Ureter (tissue), 1 donor: ENCODE results near the gene TRMT61A. TPM values are rescaled to one million over a fixed set of nuclear protein-coding genes. Genes with fewer than 3 reads are reported as not detected.
A peak's percentile ranks its signal among the peaks of the same experiment; 100 is the strongest.
"Not testable (repeated sequence)": the region's sequence is repeated elsewhere in the genome, so short reads cannot be mapped to it uniquely, and the experiment has no call there.

Experiments used
- DNase-seq: peaks from one replicate; pipeline ENCODE4 v3.0.0-alpha.2; 2020; ENCODE audit warnings: low spot score
- total RNA-seq: library from RNA; stranded (reverse); gene quantifications from one replicate; pipeline ENCODE4 v1.2.4, GENCODE V29; 2023
- donor health status: DM: yes; HTN: yes; CAD: no.

TRMT61A gene
- total RNA-seq, 1 donor from 2014 or later = 22.4 TPM

DNA sequence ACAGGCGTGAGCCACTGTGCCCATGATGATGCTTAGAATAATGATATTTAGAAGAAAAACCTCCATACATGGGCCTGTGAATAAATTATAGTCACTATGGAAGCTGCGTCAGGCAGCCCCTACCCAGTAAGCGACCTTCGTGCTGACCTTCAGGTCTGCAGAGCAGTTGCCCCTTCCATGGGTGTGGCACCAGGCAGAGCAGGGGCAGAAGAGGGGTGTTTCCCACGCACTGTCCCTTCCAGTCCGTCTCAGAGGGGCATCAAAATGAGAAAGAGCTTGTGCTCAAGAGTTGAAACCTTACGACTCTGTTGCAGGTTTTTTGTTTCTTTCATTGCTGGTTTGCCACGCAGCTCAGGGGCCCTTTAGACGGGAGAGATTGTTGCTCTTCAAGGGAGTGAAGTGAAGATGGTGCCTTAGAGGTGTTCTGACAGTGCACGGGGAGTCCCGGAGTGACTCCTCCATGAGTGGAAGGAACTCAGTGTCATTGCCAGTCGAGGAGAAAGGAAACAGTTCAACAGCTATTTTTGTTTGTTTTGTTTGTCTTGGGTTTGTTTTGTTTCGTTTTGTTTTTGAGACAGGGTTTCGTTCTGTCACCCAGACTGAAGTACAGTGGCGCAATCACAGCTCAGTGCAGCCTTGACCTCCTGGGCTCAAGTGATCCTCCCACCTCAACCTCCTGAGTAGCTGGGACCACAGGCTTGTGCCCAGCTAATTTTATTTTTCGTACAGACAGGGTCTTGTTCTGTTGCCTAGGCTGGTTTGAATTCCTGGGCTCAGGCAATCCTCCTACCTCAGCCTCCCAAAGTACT, 20.3 kb upstream of the TRMT61A start:
- DNase-seq = no peak

DNA sequence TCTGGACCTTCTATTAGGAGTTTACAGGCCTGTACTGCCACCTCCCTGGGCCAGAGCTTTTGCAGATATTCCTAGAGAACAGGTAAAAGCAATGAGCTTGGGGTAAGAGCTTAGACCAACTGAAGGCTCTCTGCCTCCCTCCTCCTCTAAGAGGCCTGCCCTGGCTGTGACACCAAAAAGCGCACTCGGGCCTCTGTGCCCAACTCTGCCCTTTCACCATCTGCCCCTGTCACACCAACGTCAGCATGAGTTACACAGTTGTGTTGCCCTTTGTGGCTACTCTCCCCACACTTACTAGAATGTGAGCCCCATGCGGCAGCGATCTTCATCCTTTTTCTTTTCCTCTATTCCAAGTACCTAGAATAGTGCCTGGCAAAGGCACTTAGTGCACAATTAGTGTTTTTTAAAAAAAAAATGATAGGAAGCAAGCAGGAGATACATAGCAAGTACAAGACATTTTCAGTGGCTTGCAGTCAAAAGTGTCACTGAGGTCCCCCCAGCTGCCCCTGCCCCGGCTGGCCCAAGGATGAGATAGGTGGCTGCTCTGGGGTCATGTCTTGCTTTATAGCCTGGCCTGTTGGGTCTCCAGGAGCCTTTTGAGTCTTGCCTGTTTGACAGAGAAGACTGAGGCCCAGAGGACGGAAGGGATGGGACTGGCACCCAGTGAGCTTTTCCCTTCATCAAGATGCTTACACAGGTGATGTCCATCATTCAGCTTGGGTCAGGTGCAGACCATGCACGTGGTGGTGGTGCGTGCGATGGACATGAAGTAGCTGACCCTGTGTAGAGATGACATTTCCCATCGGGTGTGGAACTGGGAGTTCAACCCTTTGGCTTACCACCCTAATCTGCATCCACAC, 18.9 kb upstream of the TRMT61A start:
- no peak for DNase-seq

DNA sequence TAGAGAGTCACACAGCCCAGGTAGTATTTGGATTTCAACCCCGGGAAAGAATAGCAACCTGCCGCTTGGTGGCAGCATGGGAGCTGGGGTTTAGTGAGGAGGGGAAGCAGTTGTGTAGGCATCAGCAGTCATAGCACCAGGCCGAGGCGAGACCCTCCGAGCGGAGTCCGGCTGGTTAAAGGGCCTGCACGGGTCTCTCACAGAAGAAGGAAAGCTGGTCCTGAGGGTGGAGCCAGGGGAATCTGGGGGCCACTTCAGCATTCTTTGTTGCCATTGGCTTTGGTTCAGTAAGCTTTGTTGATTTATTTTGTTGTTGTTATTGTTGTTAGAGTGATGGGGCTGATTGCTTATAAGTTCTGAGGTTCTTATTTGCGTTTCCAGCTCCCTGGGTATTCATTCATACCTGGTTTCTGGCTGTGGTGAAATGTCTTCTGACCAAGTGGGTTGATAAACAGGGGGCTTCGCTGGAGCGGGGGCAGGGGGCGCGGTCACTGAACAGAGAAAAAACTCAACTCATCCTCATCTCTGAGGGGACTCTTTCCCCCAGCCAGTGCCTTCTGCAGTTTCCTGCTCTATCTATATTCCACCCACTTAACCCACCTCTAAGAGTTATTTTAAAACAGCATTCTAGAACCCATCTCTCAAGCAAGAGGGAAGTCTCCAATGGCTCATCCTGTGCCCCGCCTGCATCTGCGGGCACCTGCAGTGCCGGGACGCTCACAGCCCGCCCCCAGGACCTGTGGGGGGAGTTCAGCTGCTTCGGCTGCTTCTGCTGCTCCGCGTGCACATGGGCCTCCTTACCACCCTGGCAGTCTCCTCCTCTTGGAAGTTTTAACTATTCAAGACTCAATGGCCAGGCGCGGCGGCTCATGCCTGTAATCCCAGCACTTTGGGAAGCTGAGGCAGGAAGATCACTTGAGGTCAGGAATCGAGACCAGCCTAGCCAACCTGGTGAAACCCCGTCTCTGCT, 18.0 kb upstream of the TRMT61A start:
- peak; percentile 42 for DNase-seq

DNA sequence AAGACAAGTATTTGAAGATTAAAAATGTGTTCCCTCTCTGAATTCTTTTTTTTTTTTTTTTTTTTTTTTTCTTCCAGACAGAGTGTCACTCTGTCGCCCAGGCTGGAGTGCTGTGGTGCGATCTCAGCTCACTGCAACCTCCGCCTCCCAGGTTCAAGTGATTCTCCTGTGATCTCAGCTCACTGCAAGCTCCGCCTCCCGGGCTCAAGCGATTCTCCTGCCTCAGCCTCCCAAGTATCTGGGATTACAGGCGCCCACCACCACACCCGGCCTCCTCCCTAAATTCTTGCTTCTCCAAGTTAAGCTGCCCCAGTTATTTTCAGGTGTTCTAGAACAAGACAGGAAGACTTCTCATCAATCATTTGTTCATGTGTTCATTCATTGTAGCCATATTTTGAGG, 16.8 kb upstream of the TRMT61A start:
- not testable (repeated sequence) for DNase-seq

DNA sequence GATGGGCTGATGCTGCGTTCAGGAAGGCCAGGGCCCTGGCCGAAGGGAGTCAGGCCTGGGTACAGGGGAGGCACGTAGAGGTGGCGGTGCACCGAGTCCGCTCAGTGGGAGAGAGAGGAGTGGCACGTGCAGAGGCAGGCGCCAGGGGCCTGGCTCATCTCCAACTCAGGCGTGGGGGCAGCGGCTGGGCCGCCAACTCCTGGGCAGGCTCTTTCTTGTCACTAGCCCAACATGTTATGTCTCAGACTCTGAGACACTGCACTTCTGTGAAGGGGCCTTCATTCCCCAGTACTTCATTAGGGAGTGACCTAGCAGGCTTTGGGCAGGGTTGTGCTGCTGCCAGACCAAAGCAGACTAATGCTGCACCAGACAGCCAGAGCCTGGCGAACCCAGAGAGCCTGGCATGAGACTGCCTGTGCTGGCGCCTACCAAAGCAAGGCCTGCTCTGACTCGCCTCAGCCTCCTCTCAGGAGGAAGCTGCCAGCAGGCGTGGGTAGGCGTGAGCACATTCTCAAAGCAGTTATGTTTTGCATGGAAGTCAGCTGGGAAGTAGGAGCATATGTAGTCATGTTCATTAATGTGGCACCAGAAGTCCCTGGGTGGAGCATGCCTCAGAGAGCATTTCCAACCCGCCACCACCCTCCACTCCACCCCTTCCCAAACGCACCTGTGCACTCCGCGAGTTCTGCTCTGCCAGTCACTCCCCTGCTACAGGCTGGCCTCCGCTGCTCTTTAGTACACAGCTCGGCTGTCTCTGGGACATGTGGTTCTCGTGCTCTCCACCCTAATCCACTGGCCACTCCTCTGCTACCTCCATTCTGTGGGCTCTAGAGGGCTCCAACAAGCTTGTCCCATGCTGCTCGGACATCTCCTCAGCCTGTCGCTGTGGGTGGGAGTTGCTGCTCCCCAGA, 16.0 kb upstream of the TRMT61A start:
- peak; percentile 87 for DNase-seq

DNA sequence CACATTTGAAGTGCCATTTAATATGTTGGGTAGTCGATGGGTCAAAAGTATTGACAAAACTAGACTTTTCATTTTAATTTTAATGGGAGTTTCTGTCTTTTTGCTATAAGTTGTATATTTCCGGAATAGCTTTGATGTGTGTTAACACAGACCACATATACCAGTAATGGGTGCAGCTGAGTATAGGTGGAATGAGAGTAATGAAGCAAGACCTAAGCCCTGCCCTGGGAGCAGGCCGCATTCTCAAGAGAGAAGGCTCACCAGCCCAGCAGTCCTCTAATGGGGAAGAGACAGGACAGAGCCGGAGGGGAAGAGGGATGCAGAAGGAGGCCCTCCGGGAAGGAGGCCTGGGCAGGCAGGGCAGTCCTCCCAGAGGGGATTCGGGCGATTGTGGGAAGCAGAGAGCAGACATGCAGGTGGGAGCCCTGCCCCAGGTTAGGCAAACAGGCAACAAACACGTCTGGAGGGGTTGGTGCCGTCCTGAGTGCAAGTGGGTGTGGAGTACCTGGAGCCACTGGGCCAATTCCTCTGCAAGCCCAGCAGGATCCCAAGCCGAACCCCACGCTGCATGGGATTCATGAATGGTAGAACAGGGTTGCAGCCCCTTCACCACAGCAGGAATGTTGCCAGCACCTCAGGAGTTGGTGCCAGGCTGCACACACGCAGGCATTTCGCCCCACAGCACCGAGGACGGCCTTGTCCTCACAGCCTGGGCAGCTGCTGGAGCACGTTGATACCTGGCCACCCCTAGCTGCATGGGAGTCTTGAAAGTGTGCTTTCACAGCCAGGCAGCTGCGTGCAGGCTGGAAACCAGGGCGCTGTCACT, 14.2 kb upstream of the TRMT61A start:
- no peak for DNase-seq

DNA sequence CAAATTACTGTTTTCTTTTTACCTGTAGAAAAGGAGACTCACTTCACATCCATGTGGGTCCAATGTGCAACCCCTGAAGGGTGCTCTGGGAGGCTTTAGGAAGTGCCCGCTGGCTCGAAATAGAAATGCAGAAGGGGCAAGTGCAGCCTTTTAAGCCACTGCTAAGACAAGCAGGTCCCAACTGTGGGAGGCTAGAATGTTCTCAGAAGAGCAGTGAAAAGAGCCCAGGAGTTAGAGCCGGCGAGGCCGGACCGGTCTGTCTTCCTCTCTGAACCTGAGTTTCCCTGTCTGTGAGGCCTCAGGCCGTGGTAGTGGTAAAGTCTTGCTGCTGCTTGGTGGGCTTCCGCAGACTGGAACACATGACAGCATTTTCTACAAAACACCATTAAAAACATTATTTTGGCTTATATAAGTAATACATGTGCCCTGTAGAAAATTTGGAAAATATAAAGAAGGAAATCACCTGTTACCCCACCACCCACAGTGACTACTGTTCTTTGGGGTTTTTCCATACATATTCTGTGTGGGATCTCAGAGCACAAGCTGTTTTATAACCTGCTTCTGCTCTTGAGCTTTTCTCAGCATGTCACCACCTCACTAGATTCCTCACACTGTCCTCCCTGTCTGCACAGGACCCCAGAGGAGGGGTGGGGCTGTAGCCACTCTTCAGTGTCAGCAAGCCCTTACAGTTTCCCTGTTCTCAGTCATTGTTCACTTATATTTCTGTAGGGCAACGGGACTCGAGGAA, 12.4 kb upstream of the TRMT61A start:
- no peak for DNase-seq

DNA sequence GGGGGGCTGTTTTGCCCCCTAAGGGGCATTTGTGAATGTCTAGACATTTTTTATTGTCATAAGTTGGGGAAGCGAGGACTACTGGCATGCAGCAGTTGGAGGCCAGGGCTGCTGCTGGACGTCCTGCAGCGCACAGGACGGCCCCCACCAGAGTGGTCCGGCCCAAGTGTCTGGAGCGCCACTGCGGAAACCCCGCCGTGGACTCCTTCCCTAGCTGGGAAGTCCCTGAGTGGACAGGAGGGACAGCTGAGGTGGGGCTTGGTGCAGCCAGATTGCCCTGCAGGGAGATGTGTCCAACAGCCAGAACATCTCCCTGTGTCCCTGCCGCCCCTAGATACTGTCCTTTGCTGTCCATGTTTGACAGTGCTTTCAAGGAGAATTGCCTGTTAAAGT, 11.8 kb upstream of the TRMT61A start:
- DNase-seq = no peak

DNA sequence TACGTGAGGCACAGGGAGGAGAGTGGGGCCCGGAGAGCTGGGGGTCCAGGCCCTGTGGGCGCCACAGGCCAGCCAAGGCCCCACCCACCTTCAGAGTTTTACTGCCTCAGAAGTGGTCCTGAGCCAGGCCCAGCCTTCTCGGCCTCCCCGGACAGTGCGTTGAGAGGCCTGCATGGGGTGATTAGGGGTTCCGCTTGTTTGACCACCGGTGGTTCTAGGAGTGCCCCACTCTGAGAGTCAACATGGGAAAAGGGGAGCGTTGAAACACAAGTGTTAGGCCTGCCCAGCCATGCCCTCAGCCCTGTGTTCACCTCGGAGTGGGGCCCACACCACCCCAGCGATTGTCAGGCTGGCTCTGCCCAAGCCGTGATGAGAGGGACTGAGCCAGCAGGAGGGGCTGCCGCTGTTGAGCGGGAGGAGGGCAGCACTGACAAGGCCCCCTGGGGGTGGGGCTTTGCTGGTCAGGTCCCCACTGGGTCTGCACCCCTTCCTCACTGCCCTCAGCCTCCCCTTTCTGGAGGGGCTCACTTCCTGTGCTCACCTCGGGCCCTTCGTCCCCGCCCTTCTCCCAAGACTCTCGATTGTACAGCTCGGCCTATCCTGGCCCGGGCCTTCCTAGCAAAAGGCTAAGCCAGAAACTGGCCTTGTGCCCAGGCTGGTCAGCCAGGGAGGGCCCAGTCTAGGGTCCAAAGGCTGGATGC, 11.1 kb upstream of the TRMT61A start:
- no peak for DNase-seq

DNA sequence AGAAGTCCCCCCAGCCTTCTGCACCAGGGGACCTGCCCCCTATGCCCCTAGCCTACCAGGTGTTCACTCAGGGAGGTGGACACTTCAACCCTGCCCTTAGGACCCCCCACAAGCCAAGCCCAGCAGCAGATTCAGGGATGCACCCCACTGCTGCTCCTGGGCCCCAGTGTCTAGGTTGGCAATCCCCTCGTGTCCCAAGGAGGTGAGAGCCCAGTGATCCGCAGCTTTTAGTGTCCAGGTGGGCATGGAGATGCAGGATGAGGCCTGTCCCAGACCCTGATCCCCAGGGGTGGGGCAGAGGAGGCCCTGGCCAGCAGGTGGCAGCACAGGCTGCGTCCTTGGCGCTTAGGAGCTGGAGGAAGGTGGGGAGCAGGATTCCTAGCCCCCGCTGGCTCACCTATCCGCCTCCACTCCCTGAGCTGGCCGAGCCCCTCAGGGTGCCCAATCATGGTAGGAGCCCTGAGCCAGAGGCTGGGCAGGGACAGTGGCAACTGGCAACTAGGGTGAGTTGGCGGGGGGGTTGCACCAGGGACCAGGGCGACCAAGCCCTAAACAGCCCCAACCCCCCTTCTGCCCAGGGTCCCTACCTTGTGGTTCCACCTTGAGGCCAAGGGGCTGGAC, 10.5 kb upstream of the TRMT61A start:
- no peak for DNase-seq

DNA sequence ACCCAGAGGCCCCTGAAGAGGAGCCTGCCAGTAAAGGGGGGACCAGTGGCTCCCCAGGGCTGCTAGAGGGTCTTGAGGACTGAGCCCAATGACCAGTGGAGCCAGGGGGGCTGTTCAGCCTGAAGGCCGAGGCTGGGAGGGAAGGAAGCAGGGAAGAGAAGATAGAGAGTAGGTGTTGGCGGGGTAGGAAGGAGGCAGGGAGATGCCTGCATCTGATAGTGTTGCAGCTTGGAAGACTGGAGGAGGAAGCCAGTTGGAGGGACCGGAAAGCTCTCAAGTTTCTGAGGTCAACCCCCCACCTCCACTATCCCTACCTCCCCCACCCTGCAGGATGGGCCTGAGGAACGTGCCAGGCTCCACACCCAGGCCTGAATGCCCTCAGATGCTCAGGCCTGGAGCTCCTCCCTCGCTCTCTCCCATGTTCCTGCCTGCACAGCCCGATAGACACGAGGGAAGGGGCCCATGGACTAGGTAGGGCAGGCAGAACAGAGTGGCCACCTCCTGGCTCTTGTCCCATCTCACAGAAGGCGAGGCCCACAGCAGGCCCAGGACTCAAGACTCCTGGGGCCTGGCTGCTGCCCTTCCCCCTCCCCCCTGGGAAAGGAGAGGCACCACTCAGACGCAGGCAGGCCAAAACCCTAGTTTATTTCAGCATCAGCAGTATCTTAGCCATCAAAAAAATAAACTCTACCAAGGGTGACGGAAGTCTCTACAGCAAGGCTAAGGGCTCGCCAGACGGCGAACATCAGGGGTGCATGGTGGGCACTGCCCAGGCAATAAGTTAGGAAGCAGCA, 9.8 kb upstream of the TRMT61A start:
- no peak for DNase-seq

DNA sequence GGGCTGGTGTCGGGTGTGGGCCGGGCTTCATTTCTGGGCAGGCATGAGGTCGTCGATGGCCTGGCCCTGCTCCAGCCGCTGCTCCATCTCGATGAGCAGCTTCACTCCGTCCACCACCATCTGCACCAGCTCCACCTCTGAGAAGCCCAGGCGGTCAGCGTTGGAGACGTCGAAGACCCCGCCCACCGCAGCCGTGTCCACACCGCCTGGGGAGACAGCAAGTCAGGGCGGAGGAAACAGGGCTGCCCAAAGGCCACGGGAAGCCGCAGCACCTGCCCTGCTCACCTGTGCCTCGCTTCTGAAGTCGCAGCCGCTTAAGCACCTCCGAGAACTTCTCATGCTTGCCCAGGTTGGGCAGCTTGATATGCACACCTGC, 9.2 kb upstream of the TRMT61A start:
- no peak for DNase-seq

DNA sequence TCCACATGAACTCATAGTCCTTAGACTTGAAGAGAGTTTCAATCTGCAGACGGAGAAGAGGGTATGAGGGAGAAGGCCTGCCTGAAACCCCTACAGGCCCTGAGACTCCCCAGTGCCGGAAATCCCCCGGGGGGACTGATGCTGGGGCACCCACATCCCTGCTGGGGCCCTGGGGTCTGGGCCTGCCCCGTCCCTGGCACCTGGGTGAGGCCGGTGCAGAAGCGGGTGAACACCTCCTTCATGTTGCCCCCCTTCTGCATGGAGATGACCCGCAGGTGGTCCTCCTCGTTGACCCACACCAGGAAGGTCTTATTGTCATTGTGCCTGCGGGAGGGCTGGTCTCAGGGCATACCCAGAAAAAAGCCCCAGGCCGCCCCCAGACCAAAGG, 8.7 kb upstream of the TRMT61A start:
- no peak for DNase-seq

DNA sequence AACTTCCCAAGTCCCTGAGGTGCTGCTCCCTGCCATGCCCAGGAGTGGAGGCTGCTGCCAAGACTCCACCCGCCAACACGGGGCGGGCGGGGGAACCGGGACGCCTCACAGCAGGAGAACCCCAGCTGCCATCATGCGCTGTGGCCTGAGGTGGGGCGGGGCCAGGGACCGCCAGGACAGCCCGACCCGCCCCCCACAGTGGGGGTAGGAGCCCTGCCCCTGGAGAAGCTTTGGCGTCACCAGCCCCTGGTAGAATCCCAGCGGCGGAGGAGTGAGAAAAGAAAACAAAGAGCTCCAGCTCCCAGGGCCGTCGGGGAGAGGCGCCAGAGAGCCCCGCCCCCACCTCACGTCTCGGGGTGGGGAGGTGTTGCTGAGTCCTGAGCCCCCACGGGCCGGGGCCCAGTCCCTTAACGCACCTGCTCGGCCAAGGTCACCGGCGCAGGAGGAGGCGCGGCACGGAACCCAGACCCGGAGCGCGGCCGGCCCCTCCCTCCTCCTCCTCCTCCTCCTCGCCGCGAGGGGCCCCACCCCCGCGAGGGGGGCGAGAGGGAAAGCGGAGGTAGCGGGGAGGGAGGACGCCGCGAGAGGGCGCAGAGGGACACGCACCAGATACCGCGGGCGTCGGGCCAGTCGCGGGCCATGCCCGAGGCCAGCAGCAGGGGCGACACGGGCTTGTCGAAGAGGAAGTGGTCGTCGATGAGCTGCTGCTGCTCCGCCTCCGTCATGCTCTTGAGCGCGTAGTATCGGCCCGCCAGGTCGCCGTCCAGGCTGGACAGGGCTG, 8.1 kb upstream of the TRMT61A start:
- DNase-seq = peak; percentile 83

DNA sequence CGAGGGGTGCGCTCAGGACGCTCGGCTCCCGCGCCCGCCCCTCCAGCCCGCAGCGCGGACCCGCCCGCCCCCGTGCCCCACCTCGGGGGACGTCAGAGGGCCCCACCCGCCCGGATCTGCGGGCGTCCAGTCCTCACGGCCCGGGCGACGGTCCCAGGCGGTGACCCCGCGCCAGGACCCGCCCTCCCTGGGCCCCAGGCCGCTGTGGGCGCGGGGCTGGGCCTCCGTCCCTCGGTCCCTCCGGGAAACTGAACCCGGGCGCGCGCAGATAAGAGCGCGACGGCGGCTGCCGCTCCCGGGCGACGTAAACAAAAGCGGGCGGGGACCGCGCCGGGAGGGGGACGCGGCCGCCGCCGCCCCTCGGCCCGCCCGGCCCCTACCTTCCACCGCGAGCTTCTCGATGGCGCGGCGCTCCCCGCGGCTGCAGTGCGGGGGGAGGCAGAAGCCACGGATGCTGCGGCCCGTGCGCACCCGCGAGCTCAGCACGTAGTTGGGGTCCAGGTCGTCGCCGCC, 7.5 kb upstream of the TRMT61A start:
- DNase-seq = no peak

DNA sequence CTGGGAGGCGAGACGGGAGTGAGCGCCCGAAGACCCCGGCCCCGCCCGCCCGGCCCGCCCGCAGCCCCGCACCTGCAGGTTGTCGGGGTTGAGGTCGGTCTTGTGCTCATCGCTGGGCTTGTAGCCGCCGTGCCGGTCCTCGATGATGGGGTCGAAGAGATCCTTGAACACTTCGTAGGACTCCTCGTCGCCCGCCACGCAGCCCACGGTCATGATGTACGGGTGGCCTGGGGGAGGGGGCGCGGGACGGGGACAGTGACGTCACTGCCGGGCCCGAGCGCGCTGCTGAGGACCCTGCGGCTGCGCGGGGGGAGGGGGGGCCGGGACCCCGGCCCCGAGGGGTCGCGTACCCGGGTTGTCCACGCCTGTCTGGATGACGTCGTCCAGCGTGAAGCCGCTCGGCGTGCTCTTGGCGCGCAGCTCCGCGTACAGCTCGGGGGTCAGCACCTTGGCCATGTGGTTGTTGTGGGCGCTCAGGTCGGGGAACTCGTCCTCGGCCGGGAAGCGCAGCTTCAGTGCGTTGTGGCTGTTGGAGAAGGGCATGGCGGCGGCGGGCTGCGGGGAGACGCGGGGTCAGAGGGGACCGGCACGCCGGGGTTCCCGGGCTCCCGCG, 6.9 kb upstream of the TRMT61A start:
- peak; percentile 50 for DNase-seq
